Endodermal cell (in vitro differentiated cells): ENCODE data around the gene INO80B. TPM values are rescaled to one million over a fixed set of nuclear protein-coding genes. Genes with fewer than 3 reads are reported as not detected.
"Not testable (repeated sequence)": the region's sequence is repeated elsewhere in the genome, so short reads cannot be mapped to it uniquely, and the experiment has no call there.

Experiments used
- DNase-seq: peaks from one replicate; pipeline ENCODE4 v3.0.0-alpha.2; 2017
- H3K27ac ChIP-seq: 2 replicates; pipeline ENCODE4 v1.5.1; 2013; ENCODE audit warnings: mild to moderate bottlenecking, low read depth, low read length, moderate library complexity
- H3K27me3 ChIP-seq: 2 replicates; pipeline ENCODE4 v1.6.1; 2013; ENCODE audit warnings: mild to moderate bottlenecking, low read length, moderate library complexity; ENCODE audit not compliant: insufficient read depth, control insufficient read depth, poor library complexity, severe bottlenecking
- H3K36me3 ChIP-seq: 2 replicates; pipeline ENCODE4 v1.7.0; 2013; ENCODE audit warnings: mild to moderate bottlenecking, low read length, moderate library complexity; ENCODE audit not compliant: control insufficient read depth, insufficient read depth
- H3K4me1 ChIP-seq: one replicate; pipeline ENCODE4 v1.7.0; 2013; ENCODE audit warnings: low read length; ENCODE audit not compliant: control insufficient read depth, insufficient read depth
- H3K4me3 ChIP-seq: 2 replicates; pipeline ENCODE4 v1.5.1; 2013; ENCODE audit warnings: mild to moderate bottlenecking, low read length, moderate library complexity
- H3K9ac ChIP-seq: 2 replicates; pipeline ENCODE4 v1.6.1; 2013; ENCODE audit warnings: mild to moderate bottlenecking, low read length, moderate library complexity; ENCODE audit not compliant: poor library complexity, severe bottlenecking; ENCODE audit errors: extremely low read depth
- H3K9me3 ChIP-seq: 2 replicates; pipeline ENCODE4 v1.6.1; 2013; ENCODE audit warnings: mild to moderate bottlenecking, low read length, moderate library complexity; ENCODE audit not compliant: control insufficient read depth
- H3K27ac Mint-ChIP-seq: 2 replicates; pipeline ENCODE4 v1.8.0; 2020; ENCODE audit warnings: mixed read lengths
- H3K27me3 Mint-ChIP-seq: 2 replicates; pipeline ENCODE4 v1.8.0; 2021; ENCODE audit warnings: mild to moderate bottlenecking, mixed read lengths; ENCODE audit not compliant: insufficient read depth
- H3K36me3 Mint-ChIP-seq: 2 replicates; pipeline ENCODE4 v1.8.0; 2020; ENCODE audit warnings: low read depth, mixed read lengths
- H3K4me1 Mint-ChIP-seq: 2 replicates; pipeline ENCODE4 v1.8.0; 2020; ENCODE audit warnings: mixed read lengths
- H3K4me3 Mint-ChIP-seq: 2 replicates; pipeline ENCODE4 v1.8.0; 2020; ENCODE audit warnings: mild to moderate bottlenecking, moderate library complexity, mixed read lengths
- H3K9me3 Mint-ChIP-seq: 2 replicates; pipeline ENCODE4 v1.8.0; 2020; ENCODE audit warnings: mild to moderate bottlenecking, mixed read lengths
- CTCF ChIP-seq: fragments of 200-600 bp; sonication (generic); conservative IDR thresholded peaks from 2 replicates; pipeline ENCODE4 v1.5.0; 2021; ENCODE audit warnings: antibody characterized with exemption, mild to moderate bottlenecking
- WGBS, 2 experiments: methylation state at CpG; one replicate each; pipeline versions ENCODE4 v1.1.5 to v1.1.7; 2013; ENCODE audit warnings: missing lambda C conversion rate in 2 of 2, mixed read lengths in 1 of 2; ENCODE audit not compliant: insufficient coverage in 1 of 2, insufficient read length in 1 of 2; 5-methylcytosine and 5-hydroxymethylcytosine counted together
- total RNA-seq, 2 donors: library from RNA; stranded (reverse); fragmentation: NEBNext Ultra II Directional in 1 of 2; extraction: Animal tissue kit (Norgen Biotek cat#: 25700) in 1 of 2; gene quantifications; 2 replicates in 1 of 2; 3 replicates in 1 of 2; pipeline ENCODE4 v1.2.1, GENCODE V29; 2021

Gene INO80B
- total RNA-seq, 2 donors from 2014 or later = 23.9 to 38.8 TPM

- Mint-ChIP-seq H3K4me1 (peaks cover 8% of the 10 kb centered on the region), H3K4me3 (peak within 1 kb of the TSS; percentile 86), H3K36me3 (peaks cover 29% of the 10 kb centered on the region), H3K27me3 (no peaks in the 10 kb centered on the region), H3K9me3 (no peaks in the 10 kb centered on the region), H3K27ac (peak within 1 kb of the TSS; percentile 98)
- 2% methylated on average over 40 to 50 of the region's 50 CpGs for WGBS, 2 experiments
- DNase-seq = peak; percentile 98
- Histone ChIP-seq H3K9ac (peak within 1 kb of the TSS; percentile 78), H3K36me3 (peaks cover 17% of the 10 kb centered on the region), H3K4me1 (peaks cover 3% of the 10 kb centered on the region), H3K27me3 (no peaks in the 10 kb centered on the region), H3K4me3 (peak within 1 kb of the TSS; percentile 96), H3K27ac (peak within 1 kb of the TSS; percentile 69), H3K9me3 (no peaks in the 10 kb centered on the region)
- peak; percentile 93 for TF ChIP-seq CTCF
These were observed 28.2 kb downstream of the INO80B start, which contains the start of the genes CCDC142 and TTC31 for GRCh38 chr2:74482801-74483674. Gene CCDC142, minus strand, starts transcription at chr2:74482998. Its CDS starts 161 bp downstream, at chr2:74482837. Gene TTC31, plus strand, starts transcription at chr2:74483081. Its CDS starts 15 bp downstream, at chr2:74483096.

- H3K27ac Mint-ChIP-seq = peak overlapping the region; percentile 14
- WGBS, 2 experiments = 85 to 90% methylated on average over 15 to 19 of the region's 19 CpGs
- not testable (repeated sequence) for H3K27ac ChIP-seq, H3K4me1 ChIP-seq, H3K9ac ChIP-seq, DNase-seq, H3K27me3 ChIP-seq, H3K9me3 ChIP-seq, H3K9me3 Mint-ChIP-seq, H3K4me1 Mint-ChIP-seq, H3K27me3 Mint-ChIP-seq
- Histone ChIP-seq H3K36me3 (peaks cover 17% of the 10 kb centered on the region), H3K4me3 (peak overlapping the region; percentile 96)
- peak overlapping the region; percentile 86 for H3K4me3 Mint-ChIP-seq
- H3K36me3 Mint-ChIP-seq = peaks cover 29% of the 10 kb centered on the region
These were observed 28.8 kb downstream of the INO80B start for GRCh38 chr2:74483675-74484164.

GRCh38 chr2:74486141-74486540, 31.3 kb downstream of the INO80B start:
- Histone ChIP-seq H3K4me3 (no peak overlapping the region), H3K9ac (no peak overlapping the region), H3K9me3 (no peaks in the 10 kb centered on the region), H3K36me3 (peaks cover 10% of the 10 kb centered on the region), H3K27me3 (no peaks in the 10 kb centered on the region), H3K27ac (no peak overlapping the region), H3K4me1 (no peaks in the 10 kb centered on the region)
- H3K9me3 Mint-ChIP-seq = no peaks in the 10 kb centered on the region
- H3K27ac Mint-ChIP-seq = no peak overlapping the region
- DNase-seq = no peak
- TF ChIP-seq CTCF = no peak
- H3K4me1 Mint-ChIP-seq = peaks cover 5% of the 10 kb centered on the region
- H3K27me3 Mint-ChIP-seq = no peaks in the 10 kb centered on the region
- 98 to 100% methylated on average over 2 of the region's 2 CpGs for WGBS, 2 experiments
- no peak overlapping the region for H3K4me3 Mint-ChIP-seq
- H3K36me3 Mint-ChIP-seq = peaks cover 22% of the 10 kb centered on the region
